Body of pancreas (tissue), 4 donors: ENCODE results near the gene PRKG1.

Source experiments
- CTCF ChIP-seq, 7 experiments: fragments of 450-650 bp in 4 of 7; fragments of 200-600 bp in 3 of 7; sonication (generic) in 3 of 7; IDR thresholded peaks; one replicate each; pipeline ENCODE4 v1.5.1; 2016 to 2019; ENCODE audit warnings: antibody characterized with exemption in 7 of 7
- POLR2A ChIP-seq, 3 donors: fragments of 450-650 bp; IDR thresholded peaks; one replicate each; pipeline ENCODE4 v1.6.1; 2016; ENCODE audit warnings: antibody characterized with exemption in 3 of 3, mild to moderate bottlenecking in 2 of 3

GRCh38 chr10:51196508-51197175 is 122.4 kb downstream of the PRKG1 start:
- TF ChIP-seq CTCF (IDR thresholded peaks at IDR 0.05) (no peak), POLR2A (IDR thresholded peaks at IDR 0.05) (no peak)
